PC-3 (cell line): ENCODE measurements around the gene POLDIP3. TPM values are rescaled to one million over a fixed set of nuclear protein-coding genes. Genes with fewer than 3 reads are reported as not detected.

Source experiments
- ATAC-seq: fragments of 200-7000 bp; cut with Tn5 transposase; 2 replicates; pipeline ENCODE4 v1.9.1; 2020; ENCODE audit warnings: mild to moderate bottlenecking, moderate library complexity
- BruUV-seq: library from RNA; stranded (reverse); fragments of 400-500 nt; replicated peaks from 2 replicates; lab custom pipeline; 2021; lab: Mats Ljungman, UMichigan
- CTCF ChIA-PET: fragments of 300-600 bp; sonication (Branson Sonifier 250); formaldehyde crosslinking; loops from one replicate; lab custom pipeline; 2022; ENCODE audit warnings: antibody characterized with exemption; lab: Charles Lee
- POLR2A ChIA-PET: fragments of 300-600 bp; sonication (Branson Sonifier 250); formaldehyde crosslinking; loops from one replicate; lab custom pipeline; 2022; ENCODE audit warnings: antibody characterized with exemption; ENCODE audit not compliant: unreplicated experiment; lab: Charles Lee
- DNase-seq: peaks from one replicate; pipeline ENCODE4 v3.0.0-alpha.2; 2015
- H2AFZ ChIP-seq: fragments of 300-600 bp; sonication (generic); 2 replicates; pipeline ENCODE4 v1.6.0; 2016; ENCODE audit warnings: antibody characterized with exemption, low read length
- H3F3A ChIP-seq: fragments of 300-600 bp; sonication (generic); one replicate; pipeline ENCODE4 v1.6.0; 2017; ENCODE audit warnings: antibody characterized with exemption, low read length, control low read depth, mild to moderate bottlenecking; ENCODE audit not compliant: unreplicated experiment
- H3K27ac ChIP-seq: fragments of 300-600 bp; sonication (generic); 2 replicates; pipeline ENCODE4 v1.5.1; 2016; ENCODE audit warnings: mild to moderate bottlenecking, low read length
- H3K27me3 ChIP-seq: fragments of 300-600 bp; sonication (generic); 2 replicates; pipeline ENCODE4 v1.6.1; 2016; ENCODE audit warnings: low read length, mixed read lengths
- H3K36me3 ChIP-seq: fragments of 300-600 bp; sonication (generic); 2 replicates; pipeline ENCODE4 v1.6.1; 2016; ENCODE audit warnings: low read depth, mixed run types, low read length, mixed read lengths
- H3K4me1 ChIP-seq: fragments of 300-600 bp; sonication (generic); 2 replicates; pipeline ENCODE4 v1.5.1; 2016; ENCODE audit warnings: low read length; ENCODE audit not compliant: insufficient read depth
- H3K4me2 ChIP-seq: fragments of 300-600 bp; sonication (generic); 2 replicates; pipeline ENCODE4 v1.6.0; 2016; ENCODE audit warnings: low read length
- H3K4me3 ChIP-seq: fragments of 300-600 bp; sonication (generic); 2 replicates; pipeline ENCODE4 v1.5.1; 2016; ENCODE audit warnings: mild to moderate bottlenecking, low read length, mixed read lengths
- H3K79me2 ChIP-seq: fragments of 300-600 bp; sonication (generic); 2 replicates; pipeline ENCODE4 v1.6.1; 2017; ENCODE audit warnings: low read length, mixed read lengths
- H3K9ac ChIP-seq: fragments of 300-600 bp; sonication (generic); 2 replicates; pipeline ENCODE4 v1.6.0; 2016; ENCODE audit warnings: mild to moderate bottlenecking, low read length
- H3K9me2 ChIP-seq: fragments of 300-600 bp; sonication (generic); replicated peaks from 2 replicates; pipeline ENCODE4 v1.6.1; 2016; ENCODE audit warnings: mixed run types, low read length, mixed read lengths
- H3K9me3 ChIP-seq: fragments of 300-600 bp; sonication (generic); 2 replicates; pipeline ENCODE4 v1.6.1; 2016; ENCODE audit warnings: low read length, mixed read lengths
- H4K20me1 ChIP-seq: fragments of 300-600 bp; sonication (generic); 2 replicates; pipeline ENCODE4 v1.6.1; 2016; ENCODE audit warnings: low read length, mixed read lengths
- EZH2 ChIP-seq: fragments of 300-600 bp; sonication (generic); IDR thresholded peaks from one replicate; pipeline ENCODE4 v1.6.1; 2017; ENCODE audit warnings: antibody characterized with exemption, mild to moderate bottlenecking, low read length; ENCODE audit not compliant: unreplicated experiment
- EZH2phosphoT487 ChIP-seq: fragments of 300-600 bp; sonication (generic); IDR thresholded peaks from 2 replicates; pipeline ENCODE4 v1.6.1; 2018; ENCODE audit warnings: mild to moderate bottlenecking, antibody characterized with exemption, low read length, borderline replicate concordance
- intact Hi-C: fragments of 100-400 bp; cut with micrococcal nuclease; formaldehyde crosslinking; loops from 2 replicates; pipeline ENCODE4 v1.9.0; 2023
- total RNA-seq: library from RNA; depleted of rRNA; stranded (reverse); fragments of >200 nt; gene quantifications from 2 replicates; pipeline ENCODE4 v1.2.3, GENCODE V29; 2014
- TF ChIP-seq, protein P1 (sequence below): fragments of 300-600 bp; sonication (generic); conservative IDR thresholded peaks from 2 replicates; pipeline ENCODE4 v1.5.1; 2017; ENCODE audit warnings: antibody characterized with exemption, low read depth, mild to moderate bottlenecking, low read length

POLDIP3 gene
- total RNA-seq, 1 experiment from 2014 or later, result 32.4 TPM

DNA sequence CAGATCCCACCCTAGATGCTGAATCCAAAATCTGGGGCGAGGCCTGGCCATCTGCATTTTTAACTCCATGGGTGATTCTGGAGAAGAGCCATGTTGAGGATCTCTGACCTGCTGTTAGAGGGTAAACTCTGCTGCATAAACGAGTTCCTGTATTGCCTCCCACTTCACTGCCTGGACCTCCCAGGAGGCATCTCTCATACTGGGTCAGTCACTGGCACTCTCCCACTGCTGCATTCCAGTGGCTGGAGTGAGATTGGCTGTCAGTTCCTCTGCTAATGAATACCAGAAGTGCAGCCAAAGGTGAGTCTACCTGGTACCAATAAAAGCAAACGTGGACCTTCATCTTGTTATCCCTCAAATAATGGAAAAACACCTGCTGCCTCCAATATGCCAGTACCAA, 10.3 kb downstream of the POLDIP3 start:
- DNase-seq (no peak), ATAC-seq (no peak)
- Histone ChIP-seq H3K27me3 (no peaks in the 10 kb centered on the region), H3F3A (no peaks in the 10 kb centered on the region), H3K9me3 (no peaks in the 10 kb centered on the region), H3K79me2 (peaks cover 48% of the 10 kb centered on the region), H3K36me3 (no peaks in the 10 kb centered on the region; the same call in 1 of the 2 replicates), H3K27ac (no peak overlapping the region), H4K20me1 (peaks cover 8% of the 10 kb centered on the region; the same call in 1 of the 2 replicates), H3K4me1 (peaks cover 9% of the 10 kb centered on the region), H3K4me2 (no peak overlapping the region), H3K4me3 (no peak overlapping the region), H3K9me2 (no peaks in the 10 kb centered on the region), H3K9ac (no peak overlapping the region), H2AFZ (no peak overlapping the region)
- BruUV-seq, result no TSS peak
- no peak for TF ChIP-seq EZH2
- no peak for TF ChIP-seq EZH2phosphoT487
- TF ChIP-seq, protein P1, sequence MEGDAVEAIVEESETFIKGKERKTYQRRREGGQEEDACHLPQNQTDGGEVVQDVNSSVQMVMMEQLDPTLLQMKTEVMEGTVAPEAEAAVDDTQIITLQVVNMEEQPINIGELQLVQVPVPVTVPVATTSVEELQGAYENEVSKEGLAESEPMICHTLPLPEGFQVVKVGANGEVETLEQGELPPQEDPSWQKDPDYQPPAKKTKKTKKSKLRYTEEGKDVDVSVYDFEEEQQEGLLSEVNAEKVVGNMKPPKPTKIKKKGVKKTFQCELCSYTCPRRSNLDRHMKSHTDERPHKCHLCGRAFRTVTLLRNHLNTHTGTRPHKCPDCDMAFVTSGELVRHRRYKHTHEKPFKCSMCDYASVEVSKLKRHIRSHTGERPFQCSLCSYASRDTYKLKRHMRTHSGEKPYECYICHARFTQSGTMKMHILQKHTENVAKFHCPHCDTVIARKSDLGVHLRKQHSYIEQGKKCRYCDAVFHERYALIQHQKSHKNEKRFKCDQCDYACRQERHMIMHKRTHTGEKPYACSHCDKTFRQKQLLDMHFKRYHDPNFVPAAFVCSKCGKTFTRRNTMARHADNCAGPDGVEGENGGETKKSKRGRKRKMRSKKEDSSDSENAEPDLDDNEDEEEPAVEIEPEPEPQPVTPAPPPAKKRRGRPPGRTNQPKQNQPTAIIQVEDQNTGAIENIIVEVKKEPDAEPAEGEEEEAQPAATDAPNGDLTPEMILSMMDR, result no peak
- intact Hi-C loops, result no loop called here
- POLR2A ChIA-PET, result no interaction called here
- CTCF ChIA-PET, result no interaction called here

DNA sequence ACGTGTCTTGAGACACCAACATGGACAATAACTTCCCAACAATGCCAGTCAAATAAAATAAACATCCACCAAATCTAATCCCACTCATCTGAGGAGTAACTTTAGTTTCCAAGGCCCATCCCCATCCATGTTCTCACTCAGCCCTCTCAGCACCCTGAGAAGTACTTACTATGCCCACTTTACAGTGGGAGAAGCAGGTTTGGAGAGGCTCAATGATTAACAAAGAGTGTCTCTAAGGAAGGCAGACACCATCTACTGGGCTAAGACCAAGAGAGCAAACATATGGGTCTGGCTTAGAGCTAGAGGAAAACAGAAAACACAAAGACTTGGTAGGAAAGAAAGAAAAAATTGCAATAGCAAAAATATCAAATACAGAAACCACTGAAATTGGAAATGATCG, 11.3 kb downstream of the POLDIP3 start:
- ChIA-PET POLR2A (no interaction called here), CTCF (no interaction called here)
- ATAC-seq (no peak), DNase-seq (no peak)
- no peaks in the 10 kb centered on the region for H3K9me3 ChIP-seq
- BruUV-seq, result no TSS peak
- H3F3A ChIP-seq, result no peaks in the 10 kb centered on the region
- no peak overlapping the region for H3K4me3 ChIP-seq
- TF ChIP-seq EZH2 (no peak), EZH2phosphoT487 (no peak)
- TF ChIP-seq, protein P1, result no peak
- H3K9ac ChIP-seq, result no peak overlapping the region
- H3K9me2 ChIP-seq, result no peaks in the 10 kb centered on the region
- no peak overlapping the region for H3K27ac ChIP-seq
- no peaks in the 10 kb centered on the region for H3K27me3 ChIP-seq
- H4K20me1 ChIP-seq, result peaks cover under 1% of the 10 kb centered on the region; the same call in 1 of the 2 replicates
- intact Hi-C loops, result no loop called here
- H3K36me3 ChIP-seq, result peaks cover 6% of the 10 kb centered on the region; the same call in 1 of the 2 replicates
- peaks cover 39% of the 10 kb centered on the region for H3K79me2 ChIP-seq
- H2AFZ ChIP-seq, result no peak overlapping the region
- no peak overlapping the region for H3K4me2 ChIP-seq
- H3K4me1 ChIP-seq, result no peaks in the 10 kb centered on the region

DNA sequence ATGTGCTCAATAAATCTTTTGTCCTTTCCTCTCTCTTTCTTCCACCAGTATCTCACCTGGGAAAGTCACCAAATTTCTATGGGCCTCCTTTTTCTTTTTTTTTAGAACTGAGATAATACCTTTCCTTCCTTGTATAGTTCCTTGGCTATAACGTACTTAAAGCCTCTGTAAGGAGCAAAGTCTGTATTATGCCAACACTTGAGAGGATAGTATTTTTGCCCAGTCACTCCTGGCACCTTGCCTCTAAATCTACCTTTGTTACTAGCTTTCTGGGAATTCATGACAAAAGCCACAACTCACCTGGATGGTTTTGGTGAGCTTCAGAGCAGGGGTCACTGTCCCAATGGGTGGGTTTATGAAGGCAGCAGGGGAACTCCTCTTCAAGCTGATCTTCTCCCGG, 12.2 kb downstream of the POLDIP3 start:
- no peak overlapping the region for H3K4me2 ChIP-seq
- ATAC-seq (no peak), DNase-seq (no peak)
- no peaks in the 10 kb centered on the region for H3K27me3 ChIP-seq
- no peaks in the 10 kb centered on the region for H3K9me3 ChIP-seq
- H3K9me2 ChIP-seq, result no peaks in the 10 kb centered on the region
- POLR2A ChIA-PET, result no interaction called here
- intact Hi-C loops, result no loop called here
- H2AFZ ChIP-seq, result no peak overlapping the region
- no peak overlapping the region for H3K4me3 ChIP-seq
- H3F3A ChIP-seq, result no peaks in the 10 kb centered on the region
- CTCF ChIA-PET, result no interaction called here
- peaks cover 35% of the 10 kb centered on the region for H3K79me2 ChIP-seq
- H3K27ac ChIP-seq, result no peak overlapping the region
- no peaks in the 10 kb centered on the region for H3K4me1 ChIP-seq
- no TSS peak for BruUV-seq
- no peak for TF ChIP-seq EZH2
- TF ChIP-seq EZH2phosphoT487, result no peak
- TF ChIP-seq, protein P1, result no peak
- no peak overlapping the region for H3K9ac ChIP-seq
- H3K36me3 ChIP-seq, result peaks cover 6% of the 10 kb centered on the region; the same call in 1 of the 2 replicates
- H4K20me1 ChIP-seq, result no peaks in the 10 kb centered on the region
